ENCODE results near the gene SLC9A3. TPM values are rescaled to one million over a fixed set of nuclear protein-coding genes. Genes with fewer than 3 reads are reported as not detected.

Gene SLC9A3
- total and polyA plus RNA-seq, 2 donors: 2.1 to 2.8 TPM

DNA sequence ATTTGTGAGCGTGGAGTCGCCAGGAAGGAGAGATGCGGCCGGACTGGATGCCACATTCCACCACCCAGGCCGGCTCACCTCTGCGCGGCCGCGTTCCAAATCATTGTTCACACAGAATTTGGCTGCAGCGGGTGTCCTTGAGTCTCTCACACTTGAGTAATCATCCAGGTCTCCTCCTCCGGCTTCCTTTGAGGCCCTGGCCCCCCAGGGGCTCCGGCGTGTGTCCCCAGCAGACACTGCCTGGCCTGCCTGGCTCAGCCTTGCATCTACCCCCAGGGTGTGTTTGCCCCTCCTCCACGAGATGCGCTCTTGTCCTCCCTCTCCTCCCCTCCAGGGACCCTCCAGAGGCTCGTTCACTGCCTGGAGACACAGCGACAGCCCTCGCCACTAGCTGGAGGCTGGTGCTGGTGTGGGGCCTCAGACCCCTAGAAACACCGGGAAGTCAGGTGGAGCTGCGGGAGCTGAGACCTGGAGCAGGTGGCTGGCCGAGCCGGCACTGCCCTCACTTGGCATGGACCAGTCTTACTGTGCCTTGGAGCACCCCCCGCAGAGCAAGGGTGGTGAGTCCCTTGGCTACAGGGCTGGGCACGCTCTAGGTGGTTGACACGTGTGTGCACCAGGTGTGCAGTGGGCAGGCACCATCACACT is 7.0 kb upstream of the SLC9A3 start:
- H3K36me3 ChIP-seq (ENCODE audit: insufficient read depth): no peaks in the 10 kb centered on the region
- no peak overlapping the region for H3K27ac ChIP-seq (ENCODE audit: low read depth)
- no peaks in the 10 kb centered on the region for H3K4me1 ChIP-seq (ENCODE audit: insufficient read depth)
- H3K4me3 ChIP-seq (ENCODE audit: low read depth, low read length): no peak overlapping the region
- no peak for DNase-seq (ENCODE audit: extremely low spot score)
- WGBS: 61% methylated on average over 25 of the region's 25 CpGs

DNA sequence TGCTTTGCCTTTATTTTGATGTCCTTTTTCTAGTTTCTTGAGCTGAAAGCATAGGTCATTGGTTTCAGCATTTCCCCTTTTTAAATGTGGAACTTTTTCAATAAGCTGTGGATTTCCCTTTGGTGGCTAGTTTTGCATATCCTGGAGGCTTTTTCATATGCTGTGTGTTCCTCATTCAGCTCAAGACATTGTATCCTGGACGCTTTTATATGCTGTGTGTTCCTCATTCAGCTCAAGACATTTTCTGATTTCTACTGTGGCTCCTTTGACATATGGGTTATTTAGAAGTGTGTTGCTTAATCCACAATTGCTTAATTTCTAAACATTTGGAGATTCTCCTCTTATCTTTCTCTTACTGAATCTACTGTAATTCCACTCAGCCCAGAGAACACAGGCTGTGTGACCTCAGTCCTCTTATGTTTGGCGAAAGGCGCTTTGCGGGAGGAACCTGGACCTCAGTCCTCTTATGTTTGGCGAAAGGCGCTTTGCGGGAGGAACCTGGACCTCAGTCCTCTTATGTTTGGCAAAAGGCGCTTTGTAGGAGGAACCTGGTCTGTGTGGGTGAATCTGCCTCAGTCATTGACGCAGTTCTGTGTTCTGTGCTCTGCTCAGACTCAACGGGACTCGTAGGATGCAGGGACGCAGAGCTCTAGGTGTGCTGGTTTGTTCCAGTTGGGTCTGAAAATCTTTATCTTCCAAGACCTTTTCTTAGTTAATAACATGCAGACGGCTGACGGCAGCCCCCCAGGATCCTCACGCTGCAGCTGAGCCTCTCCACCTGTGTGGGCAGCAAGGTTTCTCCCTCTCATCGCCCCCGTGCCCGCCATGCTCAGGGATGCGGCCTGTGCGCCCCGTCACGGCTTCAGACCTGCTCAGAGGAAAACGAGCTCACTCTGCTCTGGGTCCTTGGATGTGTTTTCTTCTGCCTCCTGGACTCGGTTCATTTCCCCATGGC is 6.0 kb upstream of the SLC9A3 start:
- no peak for DNase-seq (ENCODE audit: extremely low spot score)
- WGBS: 66% methylated on average over 24 of the region's 24 CpGs
- H3K27ac ChIP-seq (ENCODE audit: low read depth): no peak overlapping the region

DNA sequence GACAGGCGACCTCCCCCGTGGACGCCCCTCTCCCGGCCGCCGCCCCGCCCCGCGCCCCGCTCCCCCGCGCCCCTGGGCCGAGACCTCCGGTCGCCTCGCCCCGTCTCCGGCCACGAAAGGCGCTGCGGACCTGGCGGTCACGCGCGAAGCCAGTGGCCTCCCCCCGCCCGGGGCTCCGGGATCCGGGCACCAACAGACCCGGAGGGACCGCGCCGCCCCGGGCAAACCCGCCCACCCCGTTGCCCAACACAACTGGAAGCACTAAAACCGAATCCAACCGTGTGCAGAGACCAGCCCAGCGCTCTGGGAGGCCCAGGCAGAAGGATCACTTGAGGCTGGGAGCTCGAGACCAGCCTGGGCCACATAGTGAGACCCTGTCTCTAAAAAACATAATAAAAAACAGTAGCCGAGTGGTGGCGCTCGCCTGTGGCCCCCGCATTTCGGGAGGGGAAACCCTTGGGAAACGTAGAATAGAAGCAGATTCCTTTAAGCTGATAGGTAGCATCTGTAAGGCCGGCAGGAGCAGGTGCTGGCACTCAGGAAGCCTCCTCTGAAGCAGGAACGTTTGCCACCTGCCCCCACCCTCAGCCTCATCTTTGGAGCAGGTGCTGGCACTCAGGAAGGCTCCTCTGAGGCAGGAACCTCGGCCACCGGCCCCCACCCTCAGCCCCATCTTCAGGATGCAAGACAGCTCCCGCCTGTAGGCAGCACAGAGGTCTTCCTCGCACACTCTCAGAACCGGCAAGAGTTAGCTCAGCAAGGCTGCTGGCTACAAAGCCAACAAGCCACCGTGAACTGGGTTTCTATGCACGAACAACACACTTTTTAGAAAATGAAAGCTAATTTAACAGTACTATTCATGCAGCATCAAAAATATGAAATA is 4.6 kb upstream of the SLC9A3 start:
- DNase-seq (ENCODE audit: extremely low spot score): no peak
- 15% methylated on average over 55 of the region's 55 CpGs for WGBS
- H3K4me3 ChIP-seq (ENCODE audit: low read depth, low read length): no peak overlapping the region

More for the DNA sequence above, 6.0 kb upstream of the SLC9A3 start:
- H3K36me3 ChIP-seq (ENCODE audit: insufficient read depth): no peaks in the 10 kb centered on the region
- H3K4me1 ChIP-seq (ENCODE audit: insufficient read depth): no peaks in the 10 kb centered on the region
- H3K4me3 ChIP-seq (ENCODE audit: low read depth, low read length): no peak overlapping the region

DNA sequence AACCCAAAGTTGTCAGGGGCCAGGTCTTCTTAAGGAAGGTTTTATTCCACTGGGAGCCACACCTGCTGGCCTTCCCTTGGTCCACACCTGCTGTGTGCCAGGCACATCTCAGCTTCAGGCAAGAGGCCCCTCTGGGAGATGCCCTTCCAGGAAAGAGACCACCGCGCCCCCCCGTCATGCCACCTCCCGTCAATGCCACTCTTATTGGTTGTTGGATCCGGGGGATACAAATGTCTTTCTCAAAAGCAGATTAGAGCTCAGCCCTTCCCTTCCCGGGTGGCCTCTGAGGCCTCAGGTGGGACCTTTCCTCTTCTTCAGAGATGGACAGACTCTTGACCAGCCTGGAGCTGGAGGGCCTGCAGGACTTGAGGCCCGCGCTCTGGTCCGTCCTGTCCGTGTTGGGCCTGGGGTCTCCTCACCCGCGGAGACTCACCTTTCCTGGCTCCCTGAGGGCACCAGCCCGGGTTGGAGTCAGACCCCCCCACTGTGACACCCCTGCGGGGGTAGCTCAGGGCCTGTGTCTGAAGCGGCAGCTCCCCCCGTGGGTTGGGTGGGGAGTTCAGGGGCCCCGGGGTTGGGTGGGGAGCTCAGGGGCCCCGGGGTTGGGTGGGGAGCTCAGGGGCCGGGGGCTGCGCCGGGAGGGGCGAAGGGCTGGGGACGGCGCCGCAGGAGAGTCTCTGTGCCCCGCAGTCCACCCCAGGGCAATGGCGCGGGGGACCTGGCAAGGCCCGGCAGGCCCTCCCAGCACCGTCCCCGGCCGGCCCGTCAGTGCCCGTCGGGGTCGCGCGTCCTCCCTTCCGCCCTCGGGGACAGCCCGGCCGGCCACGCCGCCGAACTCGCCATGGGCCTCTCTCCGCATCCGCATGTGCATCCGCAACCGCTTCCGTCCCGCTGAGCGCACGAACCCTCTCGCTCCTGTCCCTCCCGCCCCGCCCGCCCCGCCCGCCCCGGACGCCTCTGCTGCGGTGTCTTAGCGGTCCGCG is 3.7 kb upstream of the SLC9A3 start:
- 21% methylated on average over 66 of the region's 66 CpGs for WGBS
- no peak overlapping the region for H3K27ac ChIP-seq (ENCODE audit: low read depth)
- H3K36me3 ChIP-seq (ENCODE audit: insufficient read depth): no peaks in the 10 kb centered on the region
- no peak overlapping the region for H3K4me3 ChIP-seq (ENCODE audit: low read depth, low read length)
- no peak for DNase-seq (ENCODE audit: extremely low spot score)
- H3K4me1 ChIP-seq (ENCODE audit: insufficient read depth): no peaks in the 10 kb centered on the region

More for the DNA sequence above, 4.6 kb upstream of the SLC9A3 start:
- Histone ChIP-seq H3K36me3 (ENCODE audit: insufficient read depth) (no peaks in the 10 kb centered on the region), H3K4me1 (ENCODE audit: insufficient read depth) (no peaks in the 10 kb centered on the region), H3K27ac (ENCODE audit: low read depth) (no peak overlapping the region)

DNA sequence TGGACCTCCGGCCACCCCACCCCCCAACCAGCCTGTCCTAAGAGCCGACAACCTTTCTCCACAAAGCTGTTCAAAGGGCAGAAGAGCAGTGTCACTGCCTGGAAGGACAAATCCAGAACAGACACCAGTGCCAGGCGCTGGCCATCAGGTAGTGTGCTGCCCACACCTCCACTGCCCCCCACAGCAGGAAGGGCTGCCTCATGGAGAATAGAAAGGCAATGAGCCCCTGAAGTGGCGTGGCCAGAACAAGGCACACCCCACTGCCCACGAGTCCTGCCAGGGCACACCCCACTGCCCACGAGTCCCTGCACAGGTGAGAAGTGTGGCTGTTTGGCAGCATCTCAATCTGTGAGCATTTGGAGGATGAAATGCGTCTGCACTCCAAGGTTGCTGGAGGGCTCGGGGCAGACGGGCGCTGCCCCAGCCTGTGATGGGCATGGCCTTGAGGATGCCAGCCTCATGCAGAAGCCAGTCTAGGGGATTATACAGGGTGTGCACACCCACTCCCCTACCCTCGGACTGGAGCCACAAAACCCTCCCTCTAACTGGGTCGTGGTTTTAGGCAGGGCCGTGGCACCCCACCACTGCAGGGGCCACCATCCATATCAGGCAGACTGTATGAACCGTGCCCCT is 2.3 kb upstream of the SLC9A3 start:
- WGBS: 78% methylated on average over 14 of the region's 14 CpGs
- Histone ChIP-seq H3K4me3 (ENCODE audit: low read depth, low read length) (no peak overlapping the region), H3K36me3 (ENCODE audit: insufficient read depth) (no peaks in the 10 kb centered on the region), H3K4me1 (ENCODE audit: insufficient read depth) (no peaks in the 10 kb centered on the region), H3K27ac (ENCODE audit: low read depth) (no peak overlapping the region)
- DNase-seq (ENCODE audit: extremely low spot score): no peak

DNA sequence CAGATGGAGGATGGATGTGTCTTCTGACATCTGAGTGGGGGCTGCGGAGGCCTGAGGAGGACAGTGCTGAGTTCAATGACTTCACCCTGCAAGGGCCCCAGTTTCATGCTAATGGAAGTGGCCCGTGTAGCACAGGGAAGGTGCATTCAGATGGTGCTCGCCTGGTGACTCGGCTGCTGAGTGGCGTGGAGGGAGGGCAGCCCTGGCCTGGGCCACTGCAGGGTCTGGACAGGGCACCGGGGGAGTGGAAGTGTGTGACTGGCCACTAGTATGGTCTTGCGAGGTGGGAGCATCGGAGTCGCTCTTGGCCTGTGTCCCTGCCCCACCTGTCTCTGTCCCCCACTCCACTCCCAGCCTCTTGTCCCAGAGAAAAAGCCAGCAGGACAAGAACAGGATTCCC is 1.7 kb upstream of the SLC9A3 start:
- H3K27ac ChIP-seq (ENCODE audit: low read depth): no peak overlapping the region
- WGBS: 54% methylated on average over 9 of the region's 9 CpGs
- H3K4me3 ChIP-seq (ENCODE audit: low read depth, low read length): no peak overlapping the region
- no peaks in the 10 kb centered on the region for H3K4me1 ChIP-seq (ENCODE audit: insufficient read depth)
- no peak for DNase-seq (ENCODE audit: extremely low spot score)
- no peaks in the 10 kb centered on the region for H3K36me3 ChIP-seq (ENCODE audit: insufficient read depth)

DNA sequence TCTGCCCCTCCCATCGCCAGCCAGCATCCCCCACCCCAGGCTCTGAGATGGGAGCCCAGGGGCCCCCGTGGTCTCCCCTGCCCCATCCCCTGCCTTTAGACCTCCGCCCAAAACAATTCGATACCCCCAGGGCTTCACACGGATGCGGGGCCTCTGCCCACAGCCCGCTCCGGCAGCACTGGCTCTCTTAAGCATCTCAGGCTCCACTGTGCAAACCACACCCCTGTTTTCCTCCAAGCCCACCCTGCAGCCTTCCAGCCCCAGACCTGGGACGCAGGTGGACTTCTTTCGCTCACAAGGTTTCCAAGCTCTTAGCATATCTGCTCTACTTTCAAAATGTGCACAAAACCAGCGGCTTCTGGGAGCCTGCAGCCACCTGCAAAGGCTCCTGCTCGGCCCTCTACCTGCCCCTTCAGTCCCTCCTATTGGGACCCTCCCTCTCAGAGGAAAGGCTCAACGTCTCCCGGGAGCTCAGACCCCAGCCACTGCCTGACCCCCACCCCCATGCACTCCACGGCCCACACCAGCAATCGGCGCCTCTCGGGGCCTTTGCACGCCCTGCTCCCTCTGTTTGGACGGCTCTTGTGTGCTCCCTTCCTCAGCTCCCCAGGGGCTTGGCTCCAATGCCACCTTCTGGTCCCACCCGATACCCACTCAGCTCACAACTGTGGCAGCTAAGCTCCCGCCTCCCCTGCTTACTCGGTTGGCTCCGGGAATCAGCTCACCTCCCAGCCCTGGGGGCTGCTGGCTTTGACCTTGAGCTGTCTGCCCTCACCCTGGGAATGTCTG is 918 bp upstream of the SLC9A3 start:
- Histone ChIP-seq H3K27ac (ENCODE audit: low read depth) (no peak overlapping the region), H3K4me1 (ENCODE audit: insufficient read depth) (no peaks in the 10 kb centered on the region), H3K4me3 (ENCODE audit: low read depth, low read length) (no peak overlapping the region), H3K36me3 (ENCODE audit: insufficient read depth) (no peaks in the 10 kb centered on the region)
- 49% methylated on average over 24 of the region's 24 CpGs for WGBS
- DNase-seq (ENCODE audit: extremely low spot score): no peak

DNA sequence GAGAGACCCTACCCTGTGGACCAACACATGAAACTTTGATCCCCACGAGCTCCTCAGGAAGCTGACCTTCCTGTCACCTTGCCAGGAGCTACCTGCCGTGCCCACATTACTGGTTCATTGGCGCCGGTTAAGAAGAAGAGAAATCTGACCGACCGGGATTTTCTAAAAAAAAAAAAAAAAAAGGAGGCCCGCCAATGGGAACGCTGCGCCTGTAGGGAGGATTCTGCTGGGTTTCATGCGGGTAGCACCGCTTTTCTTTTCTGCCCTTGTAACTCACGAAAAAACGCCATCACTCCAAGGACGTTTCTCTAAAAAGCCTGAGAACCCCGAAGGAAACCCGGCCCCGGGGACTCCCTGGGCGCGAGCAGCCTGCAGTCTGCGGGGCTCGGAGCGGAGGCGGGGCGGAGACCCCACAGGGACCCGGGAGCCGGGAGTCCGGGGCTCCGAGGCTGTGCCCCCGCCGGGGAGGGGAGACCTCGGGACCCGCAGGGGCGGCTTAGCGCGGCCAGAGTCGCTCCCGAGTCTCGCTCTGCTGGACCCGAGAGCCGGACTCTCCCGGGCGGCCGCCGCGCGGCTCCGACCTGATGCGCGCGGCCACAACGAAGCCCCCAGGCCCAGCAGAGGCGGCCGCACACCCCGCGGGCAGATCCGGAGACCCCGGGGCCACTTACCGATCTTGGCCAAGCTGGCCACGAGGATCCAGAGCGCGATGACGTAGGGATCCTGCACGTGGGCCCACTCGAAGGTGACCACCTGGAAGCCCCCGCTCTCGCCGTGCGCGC is 617 bp downstream of the SLC9A3 start:
- H3K4me1 ChIP-seq (ENCODE audit: insufficient read depth): no peaks in the 10 kb centered on the region
- peak overlapping the region; percentile 38 for H3K4me3 ChIP-seq (ENCODE audit: low read depth, low read length)
- no peaks in the 10 kb centered on the region for H3K36me3 ChIP-seq (ENCODE audit: insufficient read depth)
- 1% methylated on average over 69 of the region's 69 CpGs for WGBS
- DNase-seq (ENCODE audit: extremely low spot score): no peak
- no peak overlapping the region for H3K27ac ChIP-seq (ENCODE audit: low read depth)

DNA sequence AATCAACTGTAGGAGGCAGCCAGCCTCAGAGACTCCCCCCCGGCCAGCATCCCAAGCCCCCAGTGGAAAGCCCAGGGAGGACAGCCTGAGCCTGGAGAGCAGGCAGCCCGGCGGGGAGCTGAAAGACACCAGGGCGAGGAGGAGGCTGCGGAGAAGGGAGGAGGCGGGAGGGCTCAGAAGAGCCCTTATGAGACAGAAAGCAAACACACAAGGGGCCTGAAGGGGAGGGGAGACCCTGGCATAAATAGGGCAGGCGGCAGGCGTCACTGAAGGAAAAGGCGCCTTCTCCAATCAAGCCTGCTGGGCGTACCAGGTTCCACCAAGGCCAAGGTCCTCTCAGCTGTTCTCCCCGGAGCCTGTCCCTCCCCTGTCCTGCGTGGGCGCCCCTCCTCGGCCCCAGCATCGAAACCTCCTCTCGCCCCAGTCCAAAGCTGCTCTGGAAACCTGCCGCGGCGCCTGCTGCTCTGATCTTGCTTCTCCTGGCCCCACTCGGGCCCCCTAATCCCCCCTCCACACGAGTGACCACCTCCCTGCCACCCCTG is 1.3 kb downstream of the SLC9A3 start:
- Histone ChIP-seq H3K4me1 (ENCODE audit: insufficient read depth) (no peaks in the 10 kb centered on the region), H3K36me3 (ENCODE audit: insufficient read depth) (no peaks in the 10 kb centered on the region), H3K4me3 (ENCODE audit: low read depth, low read length) (no peak overlapping the region), H3K27ac (ENCODE audit: low read depth) (no peak overlapping the region)
- 14% methylated on average over 21 of the region's 21 CpGs for WGBS
- no peak for DNase-seq (ENCODE audit: extremely low spot score)

DNA sequence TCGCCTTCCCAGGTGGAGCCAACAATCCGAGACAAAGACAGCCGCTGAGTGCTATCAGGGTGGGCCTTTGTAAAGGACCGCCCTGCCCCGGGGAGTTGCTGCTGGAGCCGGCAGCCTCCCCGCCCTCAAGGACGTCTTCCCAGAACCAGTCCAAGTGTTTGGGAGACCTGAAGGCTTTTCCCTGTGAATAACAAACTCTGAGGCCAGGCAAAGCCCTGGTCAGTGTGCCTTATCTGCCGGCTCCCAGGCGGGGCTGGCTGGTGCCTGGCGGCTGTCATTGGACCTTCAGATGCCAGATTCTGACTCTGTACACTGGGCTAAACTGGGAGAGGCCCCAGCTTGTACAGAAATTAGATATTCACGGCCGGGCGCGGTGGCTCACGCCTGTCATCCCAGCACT is 2.1 kb downstream of the SLC9A3 start:
- 48% methylated on average over 16 of the region's 16 CpGs for WGBS
- H3K4me1 ChIP-seq (ENCODE audit: insufficient read depth): no peaks in the 10 kb centered on the region
- DNase-seq (ENCODE audit: extremely low spot score): no peak
- H3K36me3 ChIP-seq (ENCODE audit: insufficient read depth): no peaks in the 10 kb centered on the region
- no peak overlapping the region for H3K27ac ChIP-seq (ENCODE audit: low read depth)
- H3K4me3 ChIP-seq (ENCODE audit: low read depth, low read length): no peak overlapping the region

DNA sequence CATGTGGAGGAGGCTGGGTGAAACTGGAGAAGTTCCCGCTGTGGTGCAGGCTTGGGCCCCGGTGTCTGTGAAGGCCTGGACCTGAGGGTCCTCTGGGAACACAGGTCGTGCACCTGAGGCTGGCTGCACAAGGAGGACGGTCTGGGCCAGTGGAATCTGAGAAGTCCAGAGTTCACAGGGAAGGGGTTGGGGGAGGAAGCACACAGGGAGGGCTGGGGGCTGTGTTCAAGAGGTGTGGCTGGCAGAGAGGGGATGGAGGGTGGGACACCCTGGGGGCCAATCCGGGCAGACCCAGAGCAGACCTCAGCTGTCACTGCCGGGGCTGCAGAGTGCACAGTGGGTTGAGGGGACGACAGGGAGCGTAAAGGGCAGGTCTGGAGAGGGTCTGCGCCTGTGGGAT is 2.6 kb downstream of the SLC9A3 start:
- WGBS: 53% methylated on average over 9 of the region's 9 CpGs
- H3K4me3 ChIP-seq (ENCODE audit: low read depth, low read length): no peak overlapping the region
- no peak for DNase-seq (ENCODE audit: extremely low spot score)
- no peaks in the 10 kb centered on the region for H3K36me3 ChIP-seq (ENCODE audit: insufficient read depth)
- no peaks in the 10 kb centered on the region for H3K4me1 ChIP-seq (ENCODE audit: insufficient read depth)
- no peak overlapping the region for H3K27ac ChIP-seq (ENCODE audit: low read depth)
